Gastroesophageal sphincter (tissue), 4 donors: ENCODE measurements around the gene MAN2A2. TPM values are rescaled to one million over a fixed set of nuclear protein-coding genes. Genes with fewer than 3 reads are reported as not detected.
"Not testable (repeated sequence)": the region's sequence is repeated elsewhere in the genome, so short reads cannot be mapped to it uniquely, and the experiment has no call there.

Source experiments
- ATAC-seq: fragments of 150-250 bp; one replicate; pipeline ENCODE4 v1.9.1; 2016; ENCODE audit warnings: mild to moderate bottlenecking, moderate library complexity
- H3K27ac ChIP-seq, 4 donors: fragments of 200-600 bp; sonication (generic) in 3 of 4; 1 replicate in 3 of 4; 2 replicates in 1 of 4; pipeline ENCODE4 v1.5.1; 2016 to 2019
- H3K27me3 ChIP-seq: fragments of 200-600 bp; sonication (generic); one replicate; pipeline ENCODE4 v1.5.1; 2019
- H3K36me3 ChIP-seq, 2 donors: fragments of 200-600 bp; sonication (generic); one replicate each; pipeline ENCODE4 v1.5.1; 2019; ENCODE audit warnings: control low read depth in 1 of 2
- H3K4me1 ChIP-seq, 3 donors: fragments of 200-600 bp; sonication (generic); 1 replicate in 2 of 3; 2 replicates in 1 of 3; pipeline ENCODE4 v1.5.1; 2016 to 2019; ENCODE audit warnings: control low read depth in 2 of 3
- H3K4me3 ChIP-seq, 2 donors: fragments of 200-600 bp; sonication (generic); one replicate each; pipeline ENCODE4 v1.5.1; 2019; ENCODE audit warnings: mild to moderate bottlenecking in 1 of 2, moderate library complexity in 1 of 2
- H3K9me3 ChIP-seq, 3 donors: fragments of 200-600 bp; sonication (generic); one replicate each; pipeline ENCODE4 v1.5.1; 2017 to 2019; ENCODE audit warnings: control low read depth in 2 of 3
- EP300 ChIP-seq: sonication (generic); formaldehyde crosslinking; IDR thresholded peaks from one replicate; pipeline ENCODE4 v1.6.1; 2017; ENCODE audit warnings: antibody characterized with exemption, mild to moderate bottlenecking
- POLR2A ChIP-seq, 2 donors: fragments of 450-650 bp; IDR thresholded peaks; one replicate each; pipeline ENCODE4 v1.6.1; 2017; ENCODE audit warnings: antibody characterized with exemption in 2 of 2, mild to moderate bottlenecking in 2 of 2, moderate library complexity in 1 of 2
- POLR2AphosphoS5 ChIP-seq: sonication (generic); formaldehyde crosslinking; IDR thresholded peaks from one replicate; pipeline ENCODE4 v1.6.1; 2017; ENCODE audit warnings: antibody characterized with exemption
- WGBS, 2 donors: methylation state at CpG; one replicate each; pipeline ENCODE4 v1.1.5; 2018; ENCODE audit warnings: low coverage in 1 of 2; 5-methylcytosine and 5-hydroxymethylcytosine counted together
- total RNA-seq, 4 donors: library from RNA; depleted of rRNA; stranded (reverse); fragments of >200 nt; gene quantifications; one replicate each; pipeline ENCODE4 v1.1.0, GENCODE V29; 2016
- TF ChIP-seq, protein P1 (sequence below), 4 experiments: fragments of 200-600 bp in 2 of 4; fragments of 450-650 bp in 2 of 4; sonication (generic) in 1 of 4; IDR thresholded peaks; one replicate each; pipeline ENCODE4 v1.5.1; 2017 to 2019; ENCODE audit warnings: antibody characterized with exemption in 4 of 4, mild to moderate bottlenecking in 2 of 4, moderate library complexity in 2 of 4

The MAN2A2 gene
- total RNA-seq, 4 donors from 2014 or later: 19.4 to 58.2 (median 44.9) TPM

DNA sequence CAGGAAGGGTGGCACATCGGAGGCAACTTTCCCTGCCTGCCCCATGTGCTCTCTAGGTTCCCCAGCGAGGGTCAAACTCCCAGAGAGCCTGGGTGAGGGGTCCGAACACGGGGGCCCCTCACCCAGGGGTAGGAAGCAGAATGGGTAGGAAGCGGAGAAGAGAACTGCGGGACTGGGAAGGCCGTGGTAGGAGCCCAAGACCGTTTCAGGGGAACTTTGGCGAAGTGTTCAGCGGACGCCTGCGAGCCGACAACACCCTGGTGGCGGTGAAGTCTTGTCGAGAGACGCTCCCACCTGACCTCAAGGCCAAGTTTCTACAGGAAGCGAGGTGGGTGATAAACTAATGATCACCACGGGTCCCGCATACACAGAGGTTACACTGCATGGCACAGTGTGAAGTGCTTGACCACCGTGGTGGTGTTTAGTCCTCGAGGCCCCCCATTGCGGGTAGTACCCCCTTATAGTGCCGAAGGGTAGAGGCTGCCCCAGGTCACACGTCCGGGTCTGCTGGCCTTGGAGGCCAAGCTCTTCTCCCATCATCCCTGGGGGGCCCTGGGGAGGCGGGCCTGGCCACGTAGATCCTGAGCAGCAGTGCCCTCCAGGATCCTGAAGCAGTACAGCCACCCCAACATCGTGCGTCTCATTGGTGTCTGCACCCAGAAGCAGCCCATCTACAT lies 10.5 kb upstream of the MAN2A2 start:
- no peaks in the 10 kb centered on the region for H3K27me3 ChIP-seq
- no peaks in the 10 kb centered on the region for H3K9me3 ChIP-seq
- H3K4me3 ChIP-seq: no peak overlapping the region
- no peaks in the 10 kb centered on the region for H3K4me1 ChIP-seq
- ATAC-seq: no peak
- peaks cover 0 to 88% of the 10 kb centered on the region in 2 donors for H3K36me3 ChIP-seq
- no peak overlapping the region for H3K27ac ChIP-seq
- no peak for TF ChIP-seq POLR2A (IDR thresholded peaks at IDR 0.05)
- TF ChIP-seq, protein P1, sequence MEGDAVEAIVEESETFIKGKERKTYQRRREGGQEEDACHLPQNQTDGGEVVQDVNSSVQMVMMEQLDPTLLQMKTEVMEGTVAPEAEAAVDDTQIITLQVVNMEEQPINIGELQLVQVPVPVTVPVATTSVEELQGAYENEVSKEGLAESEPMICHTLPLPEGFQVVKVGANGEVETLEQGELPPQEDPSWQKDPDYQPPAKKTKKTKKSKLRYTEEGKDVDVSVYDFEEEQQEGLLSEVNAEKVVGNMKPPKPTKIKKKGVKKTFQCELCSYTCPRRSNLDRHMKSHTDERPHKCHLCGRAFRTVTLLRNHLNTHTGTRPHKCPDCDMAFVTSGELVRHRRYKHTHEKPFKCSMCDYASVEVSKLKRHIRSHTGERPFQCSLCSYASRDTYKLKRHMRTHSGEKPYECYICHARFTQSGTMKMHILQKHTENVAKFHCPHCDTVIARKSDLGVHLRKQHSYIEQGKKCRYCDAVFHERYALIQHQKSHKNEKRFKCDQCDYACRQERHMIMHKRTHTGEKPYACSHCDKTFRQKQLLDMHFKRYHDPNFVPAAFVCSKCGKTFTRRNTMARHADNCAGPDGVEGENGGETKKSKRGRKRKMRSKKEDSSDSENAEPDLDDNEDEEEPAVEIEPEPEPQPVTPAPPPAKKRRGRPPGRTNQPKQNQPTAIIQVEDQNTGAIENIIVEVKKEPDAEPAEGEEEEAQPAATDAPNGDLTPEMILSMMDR (IDR thresholded peaks at IDR 0.05): no peak
- TF ChIP-seq EP300: no peak
- no peak for TF ChIP-seq POLR2AphosphoS5
- 92% methylated on average over 14 of the region's 29 CpGs; no CpG with 5 or more reads in 1 of the 2 donors for WGBS, 2 donors

GRCh38 chr15:90893175-90894090 lies 9.7 kb upstream of the MAN2A2 start:
- H3K9me3 ChIP-seq: no peaks in the 10 kb centered on the region
- TF ChIP-seq POLR2A (IDR thresholded peaks at IDR 0.05) (no peak), POLR2AphosphoS5 (no peak), EP300 (no peak)
- TF ChIP-seq, protein P1 (IDR thresholded peaks at IDR 0.05): no peak
- no peak overlapping the region for H3K27ac ChIP-seq
- H3K27me3 ChIP-seq: no peaks in the 10 kb centered on the region
- peaks cover 0 to 80% of the 10 kb centered on the region in 2 donors for H3K36me3 ChIP-seq
- no peak for ATAC-seq
- no peaks in the 10 kb centered on the region for H3K4me1 ChIP-seq
- 100% methylated on average over 3 of the region's 33 CpGs; no CpG with 5 or more reads in 1 of the 2 donors for WGBS, 2 donors
- H3K4me3 ChIP-seq: no peak overlapping the region

DNA sequence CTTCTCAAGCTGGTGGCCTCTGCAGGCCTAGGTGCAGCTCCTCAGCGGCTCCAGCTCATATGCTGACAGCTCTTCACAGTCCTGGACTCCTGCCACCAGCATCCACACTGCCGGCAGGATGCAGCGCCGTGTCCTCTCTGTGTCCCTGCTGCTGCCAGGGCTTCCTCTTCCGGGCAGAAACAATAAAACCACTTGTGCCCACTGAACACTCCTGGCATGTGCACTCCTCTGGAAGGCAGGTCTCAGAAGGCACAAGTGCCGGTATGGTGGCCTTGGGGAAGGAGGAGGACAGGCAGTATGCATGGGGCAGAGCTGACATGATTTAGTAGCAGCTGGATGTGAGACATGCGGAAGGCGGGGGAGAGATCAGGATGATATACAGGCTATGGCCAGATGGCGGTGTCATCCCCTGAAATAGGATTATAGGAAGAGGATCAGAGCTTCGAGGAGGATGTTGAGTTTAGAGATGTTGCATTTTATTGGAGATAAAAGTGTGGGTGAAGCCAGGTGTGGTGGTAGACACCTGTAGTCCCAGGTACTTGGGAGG lies 7.5 kb upstream of the MAN2A2 start:
- peaks cover 0 to 60% of the 10 kb centered on the region in 2 donors for H3K36me3 ChIP-seq
- no peak for TF ChIP-seq POLR2AphosphoS5
- no peak for TF ChIP-seq EP300
- ATAC-seq: no peak

GRCh38 chr15:90897131-90897655 lies 5.9 kb upstream of the MAN2A2 start:
- ATAC-seq, H3K4me1 ChIP-seq, H3K9me3 ChIP-seq, H3K4me3 ChIP-seq, H3K27ac ChIP-seq, H3K27me3 ChIP-seq: not testable (repeated sequence)
- peaks cover 0 to 44% of the 10 kb centered on the region in 2 donors for H3K36me3 ChIP-seq
- WGBS, 2 donors: 82 to 94% methylated on average over 3 to 14 of the region's 14 CpGs

More for the DNA sequence above, 7.5 kb upstream of the MAN2A2 start:
- Histone ChIP-seq H3K27me3 (no peaks in the 10 kb centered on the region), H3K4me3 (no peak overlapping the region), H3K9me3 (no peaks in the 10 kb centered on the region), H3K27ac (no peak overlapping the region), H3K4me1 (no peaks in the 10 kb centered on the region)
- WGBS, 2 donors: 68 to 69% methylated on average over 4 to 5 of the region's 10 CpGs

GRCh38 chr15:90901175-90902039 lies 1.7 kb upstream of the MAN2A2 start:
- ATAC-seq: no peak
- peak overlapping the region in 1 of 2 donors; percentile 89 for H3K4me3 ChIP-seq
- peak overlapping the region; percentile 84 to 98 (median 94) for H3K27ac ChIP-seq
- TF ChIP-seq, protein P1 (IDR thresholded peaks at IDR 0.05): no peak
- no peak for TF ChIP-seq EP300
- TF ChIP-seq POLR2AphosphoS5: no peak
- TF ChIP-seq POLR2A (IDR thresholded peaks at IDR 0.05): no peak
- no peaks in the 10 kb centered on the region for H3K27me3 ChIP-seq
- WGBS, 2 donors: 43 to 44% methylated on average over 9 to 13 of the region's 14 CpGs
- peaks cover 0 to 43% (median 8%) of the 10 kb centered on the region in 3 donors for H3K4me1 ChIP-seq
- no peaks in the 10 kb centered on the region for H3K9me3 ChIP-seq
- peaks cover 0 to 19% of the 10 kb centered on the region in 2 donors for H3K36me3 ChIP-seq
